Esophagus squamous epithelium (tissue), 4 donors: ENCODE measurements around the gene MBD5.

Source experiments
- CTCF ChIP-seq, 6 experiments: fragments of 450-650 bp in 4 of 6; fragments of 200-600 bp in 2 of 6; sonication (generic) in 2 of 6; IDR thresholded peaks; one replicate each; pipeline ENCODE4 v1.5.1; 2016 to 2019; ENCODE audit warnings: antibody characterized with exemption in 6 of 6, mild to moderate bottlenecking in 4 of 6, moderate library complexity in 4 of 6
- POLR2A ChIP-seq, 4 donors: fragments of 450-650 bp; IDR thresholded peaks; one replicate each; pipeline ENCODE4 v1.6.1; 2017; ENCODE audit warnings: antibody characterized with exemption in 4 of 4, mild to moderate bottlenecking in 4 of 4, moderate library complexity in 3 of 4

GRCh38 chr2:148542614-148543013 is 521.7 kb downstream of the MBD5 start:
- TF ChIP-seq CTCF (IDR thresholded peaks at IDR 0.05) = no peak
- no peak for TF ChIP-seq POLR2A (IDR thresholded peaks at IDR 0.05)
